ENCODE measurements around the gene LTBP2.

LTBP2 gene

DNA sequence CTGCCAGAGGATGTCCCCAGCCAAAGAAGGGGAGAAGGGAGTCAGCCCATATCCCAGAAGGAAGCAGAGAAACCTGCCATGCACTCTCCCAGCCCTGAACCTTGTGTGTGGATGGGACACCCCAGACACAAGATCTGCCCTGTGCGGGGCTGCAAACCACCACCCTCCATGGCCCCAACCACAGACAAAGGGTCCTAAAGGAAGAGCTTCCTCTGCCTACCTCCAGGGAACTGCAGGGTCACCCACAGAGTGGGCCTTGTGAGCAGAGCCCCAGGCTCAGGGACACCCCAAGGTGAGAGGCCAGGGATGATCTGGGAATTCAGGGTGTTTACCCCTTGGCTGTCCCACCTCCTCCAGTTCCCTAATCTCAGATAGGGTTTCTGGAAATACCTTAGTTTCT is 62.0 kb downstream of the LTBP2 start:
- TF ChIP-seq EP300 (IDR thresholded peaks at IDR 0.05; ENCODE audit: borderline replicate concordance) (no peak), TCF12 (IDR thresholded peaks at IDR 0.05; ENCODE audit: low read depth) (no peak), NFIC (IDR thresholded peaks at IDR 0.05) (no peak), CEBPB (IDR thresholded peaks at IDR 0.05) (no peak), ZBTB7A (IDR thresholded peaks at IDR 0.05; ENCODE audit: low read depth) (no peak), FOXM1 (IDR thresholded peaks at IDR 0.05; ENCODE audit: borderline replicate concordance, low read depth) (no peak), CREB1 (IDR thresholded peaks at IDR 0.05; ENCODE audit: low read depth) (no peak), TAF1 (IDR thresholded peaks at IDR 0.05; ENCODE audit: low read depth) (no peak), TEAD4 (IDR thresholded peaks at IDR 0.05) (no peak), RAD21 (IDR thresholded peaks at IDR 0.05; ENCODE audit: low read depth) (no peak), REST (IDR thresholded peaks at IDR 0.05; ENCODE audit: low read depth) (no peak), EGR1 (IDR thresholded peaks at IDR 0.05) (no peak)

DNA sequence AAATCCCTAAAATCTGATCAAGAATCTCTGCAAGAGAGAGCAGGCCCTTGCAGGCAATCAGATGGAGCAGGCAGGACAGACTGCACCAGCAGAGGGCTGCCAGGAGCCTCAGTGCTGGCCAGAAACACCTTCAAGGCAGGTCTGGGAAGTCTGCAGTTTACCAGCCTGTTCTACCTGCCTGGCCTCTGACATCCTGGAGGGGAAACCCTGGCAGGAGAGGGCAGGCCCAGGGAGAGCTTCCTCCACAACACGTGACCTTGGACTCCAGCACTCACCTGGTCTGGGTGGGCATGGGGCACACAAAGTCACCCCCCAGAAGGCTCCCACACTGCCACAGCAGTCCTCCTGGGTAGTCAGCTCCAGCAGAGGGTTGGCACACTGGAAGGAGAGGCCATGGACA is 62.4 kb downstream of the LTBP2 start:
- TF ChIP-seq RAD21 (IDR thresholded peaks at IDR 0.05; ENCODE audit: low read depth) (peak; percentile 27; the same call in 1 of the 2 replicates), NFIC (IDR thresholded peaks at IDR 0.05) (no peak), CREB1 (IDR thresholded peaks at IDR 0.05; ENCODE audit: low read depth) (no peak), ZBTB7A (IDR thresholded peaks at IDR 0.05; ENCODE audit: low read depth) (no peak)
- TF ChIP-seq, protein P1, sequence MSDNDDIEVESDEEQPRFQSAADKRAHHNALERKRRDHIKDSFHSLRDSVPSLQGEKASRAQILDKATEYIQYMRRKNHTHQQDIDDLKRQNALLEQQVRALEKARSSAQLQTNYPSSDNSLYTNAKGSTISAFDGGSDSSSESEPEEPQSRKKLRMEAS (IDR thresholded peaks at IDR 0.05) = no peak
- TF ChIP-seq, protein P2, sequence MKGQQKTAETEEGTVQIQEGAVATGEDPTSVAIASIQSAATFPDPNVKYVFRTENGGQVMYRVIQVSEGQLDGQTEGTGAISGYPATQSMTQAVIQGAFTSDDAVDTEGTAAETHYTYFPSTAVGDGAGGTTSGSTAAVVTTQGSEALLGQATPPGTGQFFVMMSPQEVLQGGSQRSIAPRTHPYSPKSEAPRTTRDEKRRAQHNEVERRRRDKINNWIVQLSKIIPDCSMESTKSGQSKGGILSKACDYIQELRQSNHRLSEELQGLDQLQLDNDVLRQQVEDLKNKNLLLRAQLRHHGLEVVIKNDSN (IDR thresholded peaks at IDR 0.05) = no peak

- TF ChIP-seq CEBPB (IDR thresholded peaks at IDR 0.05) (no peak), RAD21 (IDR thresholded peaks at IDR 0.05; ENCODE audit: low read depth) (no peak), NFIC (IDR thresholded peaks at IDR 0.05) (no peak), TAF1 (IDR thresholded peaks at IDR 0.05; ENCODE audit: low read depth) (no peak), EGR1 (IDR thresholded peaks at IDR 0.05) (no peak), REST (IDR thresholded peaks at IDR 0.05; ENCODE audit: low read depth) (no peak), FOXM1 (IDR thresholded peaks at IDR 0.05; ENCODE audit: borderline replicate concordance, low read depth) (no peak), CREB1 (IDR thresholded peaks at IDR 0.05; ENCODE audit: low read depth) (no peak), EP300 (IDR thresholded peaks at IDR 0.05; ENCODE audit: borderline replicate concordance) (no peak), TCF12 (IDR thresholded peaks at IDR 0.05; ENCODE audit: low read depth) (no peak), TEAD4 (IDR thresholded peaks at IDR 0.05) (no peak), ZBTB7A (IDR thresholded peaks at IDR 0.05; ENCODE audit: low read depth) (no peak), YY1 (IDR thresholded peaks at IDR 0.05; ENCODE audit: low read depth) (no peak)
- TF ChIP-seq, protein P1 (IDR thresholded peaks at IDR 0.05) = no peak
- TF ChIP-seq, protein P2 (IDR thresholded peaks at IDR 0.05) = no peak
Observed at GRCh38 chr14:74548881-74549280, 63.2 kb downstream of the LTBP2 start.

- TF ChIP-seq, protein P1 (IDR thresholded peaks at IDR 0.05) = no peak
- TF ChIP-seq TEAD4 (IDR thresholded peaks at IDR 0.05) = no peak
- no peak for TF ChIP-seq YY1 (IDR thresholded peaks at IDR 0.05; ENCODE audit: low read depth)
- peak; percentile 89 for TF ChIP-seq REST (IDR thresholded peaks at IDR 0.05; ENCODE audit: low read depth)
- TF ChIP-seq ZBTB7A (IDR thresholded peaks at IDR 0.05; ENCODE audit: low read depth) = peak; percentile 46; the same call in 1 of the 2 replicates
- no peak for TF ChIP-seq NFIC (IDR thresholded peaks at IDR 0.05)
Observed at GRCh38 chr14:74547331-74547927, 64.6 kb downstream of the LTBP2 start.
